PFSK-1 (cell line): ENCODE measurements around the gene NFIB.

ENCODE experiments used
- FOXP2 ChIP-seq: optimal IDR thresholded peaks from 2 replicates; pipeline ENCODE3; 2011; ENCODE audit warnings: borderline replicate concordance, control low read depth, inconsistent platforms; ENCODE audit not compliant: insufficient read depth; ENCODE audit errors: extremely low read length, extremely low read depth
- POLR2AphosphoS5 ChIP-seq: IDR thresholded peaks from 2 replicates; pipeline ENCODE4 v1.6.1; 2012; ENCODE audit warnings: low read depth, mild to moderate bottlenecking, control low read depth, low read length, moderate library complexity
- SIN3A ChIP-seq: IDR thresholded peaks from 2 replicates; pipeline ENCODE4 v1.6.1; 2012; ENCODE audit warnings: mild to moderate bottlenecking, low read length, moderate library complexity, borderline replicate concordance; ENCODE audit not compliant: insufficient read depth
- TAF1 ChIP-seq: IDR thresholded peaks from 2 replicates; pipeline ENCODE4 v1.6.1; 2012; ENCODE audit warnings: low read length, control low read depth, borderline replicate concordance; ENCODE audit not compliant: insufficient read depth
- TF ChIP-seq, protein P1 (sequence below), 2 experiments: IDR thresholded peaks; 2 replicates each; pipeline versions ENCODE4 v1.6.1 to v1.8.0; 2011 to 2012; ENCODE audit warnings: low read depth in 2 of 2, low read length in 2 of 2, control low read depth in 1 of 2, inconsistent platforms in 1 of 2, mild to moderate bottlenecking in 1 of 2, moderate library complexity in 1 of 2; ENCODE audit not compliant: insufficient read depth in 1 of 2

The NFIB gene

DNA sequence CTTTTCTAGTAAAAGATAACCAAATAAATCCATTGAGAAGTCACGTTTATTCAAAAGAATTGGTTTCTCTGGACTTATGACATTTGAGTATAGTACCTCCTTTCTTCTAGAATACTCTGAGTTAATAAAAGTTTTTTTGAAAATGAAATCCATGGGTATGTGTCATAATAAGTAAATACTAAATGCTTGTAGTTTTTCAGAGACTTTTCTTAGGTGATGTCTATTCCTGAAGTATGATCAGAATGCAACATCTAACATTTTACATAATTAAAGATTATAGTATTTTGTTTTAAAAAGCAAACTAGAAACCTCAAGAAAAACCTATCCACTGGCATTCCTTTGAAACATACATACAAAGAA, 63.2 kb downstream of the NFIB start:
- TF ChIP-seq, protein P1, sequence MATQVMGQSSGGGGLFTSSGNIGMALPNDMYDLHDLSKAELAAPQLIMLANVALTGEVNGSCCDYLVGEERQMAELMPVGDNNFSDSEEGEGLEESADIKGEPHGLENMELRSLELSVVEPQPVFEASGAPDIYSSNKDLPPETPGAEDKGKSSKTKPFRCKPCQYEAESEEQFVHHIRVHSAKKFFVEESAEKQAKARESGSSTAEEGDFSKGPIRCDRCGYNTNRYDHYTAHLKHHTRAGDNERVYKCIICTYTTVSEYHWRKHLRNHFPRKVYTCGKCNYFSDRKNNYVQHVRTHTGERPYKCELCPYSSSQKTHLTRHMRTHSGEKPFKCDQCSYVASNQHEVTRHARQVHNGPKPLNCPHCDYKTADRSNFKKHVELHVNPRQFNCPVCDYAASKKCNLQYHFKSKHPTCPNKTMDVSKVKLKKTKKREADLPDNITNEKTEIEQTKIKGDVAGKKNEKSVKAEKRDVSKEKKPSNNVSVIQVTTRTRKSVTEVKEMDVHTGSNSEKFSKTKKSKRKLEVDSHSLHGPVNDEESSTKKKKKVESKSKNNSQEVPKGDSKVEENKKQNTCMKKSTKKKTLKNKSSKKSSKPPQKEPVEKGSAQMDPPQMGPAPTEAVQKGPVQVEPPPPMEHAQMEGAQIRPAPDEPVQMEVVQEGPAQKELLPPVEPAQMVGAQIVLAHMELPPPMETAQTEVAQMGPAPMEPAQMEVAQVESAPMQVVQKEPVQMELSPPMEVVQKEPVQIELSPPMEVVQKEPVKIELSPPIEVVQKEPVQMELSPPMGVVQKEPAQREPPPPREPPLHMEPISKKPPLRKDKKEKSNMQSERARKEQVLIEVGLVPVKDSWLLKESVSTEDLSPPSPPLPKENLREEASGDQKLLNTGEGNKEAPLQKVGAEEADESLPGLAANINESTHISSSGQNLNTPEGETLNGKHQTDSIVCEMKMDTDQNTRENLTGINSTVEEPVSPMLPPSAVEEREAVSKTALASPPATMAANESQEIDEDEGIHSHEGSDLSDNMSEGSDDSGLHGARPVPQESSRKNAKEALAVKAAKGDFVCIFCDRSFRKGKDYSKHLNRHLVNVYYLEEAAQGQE (IDR thresholded peaks at IDR 0.05; ENCODE audit: insufficient read depth in 1 of 2, low read depth in 2 of 2, low read length in 2 of 2): no peak
- TF ChIP-seq SIN3A: no peak
- no peak for TF ChIP-seq FOXP2
- no peak for TF ChIP-seq POLR2AphosphoS5
- TF ChIP-seq TAF1: no peak

GRCh38 chr9:14249527-14249926, 64.4 kb downstream of the NFIB start:
- TF ChIP-seq TAF1 (no peak), POLR2AphosphoS5 (no peak), FOXP2 (no peak), SIN3A (no peak)
- TF ChIP-seq, protein P1 (IDR thresholded peaks at IDR 0.05; ENCODE audit: insufficient read depth in 1 of 2, low read depth in 2 of 2, low read length in 2 of 2): no peak

- TF ChIP-seq SIN3A (no peak), POLR2AphosphoS5 (no peak), TAF1 (no peak), FOXP2 (no peak)
- TF ChIP-seq, protein P1 (IDR thresholded peaks at IDR 0.05; ENCODE audit: insufficient read depth in 1 of 2, low read depth in 2 of 2, low read length in 2 of 2): no peak
These were observed 65.8 kb downstream of the NFIB start for GRCh38 chr9:14248149-14248548.

- no peak for TF ChIP-seq SIN3A
- no peak for TF ChIP-seq TAF1
- TF ChIP-seq, protein P1 (IDR thresholded peaks at IDR 0.05; ENCODE audit: insufficient read depth in 1 of 2, low read depth in 2 of 2, low read length in 2 of 2): no peak
- TF ChIP-seq FOXP2: no peak
- no peak for TF ChIP-seq POLR2AphosphoS5
These were observed 66.4 kb downstream of the NFIB start for GRCh38 chr9:14247577-14247976.

DNA sequence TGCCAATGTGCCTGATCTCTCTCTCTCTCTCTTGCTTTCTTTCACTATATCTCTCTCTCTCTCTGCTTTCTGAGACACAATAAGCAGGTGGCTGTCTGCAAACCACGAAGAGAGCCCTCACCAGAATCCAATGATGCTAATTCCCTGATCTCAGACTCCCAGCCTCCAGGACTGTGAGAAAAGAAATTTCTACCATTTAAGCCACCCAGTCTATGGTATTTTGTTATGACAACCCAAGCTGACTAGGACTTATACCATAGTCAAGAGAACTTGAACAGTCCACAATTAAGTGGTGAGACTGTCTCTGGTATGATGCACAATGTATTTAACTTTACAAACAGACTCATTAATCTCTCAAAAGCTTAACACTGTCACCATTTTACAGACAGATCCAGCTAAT, 67.0 kb downstream of the NFIB start:
- TF ChIP-seq POLR2AphosphoS5 (no peak), TAF1 (no peak), SIN3A (no peak)
- TF ChIP-seq, protein P1 (IDR thresholded peaks at IDR 0.05; ENCODE audit: insufficient read depth in 1 of 2, low read depth in 2 of 2, low read length in 2 of 2): no peak
